Right ventricle myocardium superior (tissue), 1 donor: ENCODE data around the gene SULT4A1. TPM values are rescaled to one million over a fixed set of nuclear protein-coding genes. Genes with fewer than 3 reads are reported as not detected.

ENCODE experiments used
- ATAC-seq: fragments of 200-7000 bp; cut with Tn5 transposase; one replicate; pipeline ENCODE4 v1.9.1; 2020; ENCODE audit warnings: mild to moderate bottlenecking; ENCODE audit not compliant: poor library complexity
- DNase-seq: peaks from one replicate; pipeline ENCODE4 v3.0.0-alpha.2; 2020
- intact Hi-C: fragments of 100-400 bp; cut with DNase I; formaldehyde crosslinking; loops from one replicate; pipeline ENCODE4 v1.11.2; 2022
- total RNA-seq: library from RNA; stranded (reverse); fragmentation: NEBNext Ultra II Directional; extraction: Animal tissue kit (Norgen Biotek cat#: 25700); gene quantifications from one replicate; pipeline ENCODE4 v1.2.1, GENCODE V29; 2021
- donor health status: DM: no; HTN: yes; CAD: no; lungs with severe emphysema.

The SULT4A1 gene
- total RNA-seq, 1 donor from 2014 or later: 0.51 TPM

DNA sequence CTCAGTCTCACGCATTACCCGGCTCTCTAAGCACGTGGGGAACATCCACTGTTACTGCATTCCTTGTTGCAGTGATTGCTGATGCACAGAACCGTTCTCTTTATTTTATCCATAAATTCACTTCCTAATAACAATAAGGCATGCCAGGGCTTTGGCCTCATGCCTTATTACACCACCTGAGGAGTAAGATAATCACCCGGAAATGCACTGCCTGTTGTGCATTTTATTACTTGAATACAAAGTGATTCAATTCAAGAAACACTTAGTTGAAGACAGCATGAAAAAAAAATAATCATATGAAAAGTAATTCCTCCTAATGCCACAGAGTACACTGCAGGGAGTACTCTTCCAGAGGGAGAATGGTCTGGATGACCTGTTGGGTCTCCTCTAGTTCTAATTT lies 69.4 kb downstream of the SULT4A1 start:
- intact Hi-C loops: loop anchor here (10.0 kb wide), 1 partner anchor 398 kb away; no protein-coding TSS in a partner anchor

GRCh38 chr22:43789452-43789851 lies 72.9 kb downstream of the SULT4A1 start:
- DNase-seq: peak; percentile 56
- peak; percentile 91 for ATAC-seq
- intact Hi-C loops: no loop called here

More for the DNA sequence above, 69.4 kb downstream of the SULT4A1 start:
- no peak for ATAC-seq
- no peak for DNase-seq

DNA sequence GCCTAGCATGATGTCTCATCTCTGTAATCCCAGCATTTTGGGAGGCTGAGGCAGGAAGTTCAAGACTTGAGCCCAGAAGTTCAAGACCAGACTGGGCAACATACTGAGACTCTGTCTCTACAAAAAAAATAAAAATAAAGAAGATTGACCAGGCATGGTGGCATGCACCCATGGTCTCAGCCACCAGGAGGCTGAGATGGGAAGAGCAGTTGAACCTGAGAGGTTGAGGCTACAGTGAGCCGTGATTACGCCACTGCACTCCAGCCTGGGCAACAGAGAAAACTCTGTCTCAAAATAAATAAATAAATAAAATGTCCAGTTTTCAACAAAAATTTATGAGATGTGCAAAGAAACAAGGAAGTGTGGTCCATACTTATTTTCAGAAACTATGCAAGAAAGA lies 78.5 kb downstream of the SULT4A1 start:
- DNase-seq (no peak), ATAC-seq (no peak)
- intact Hi-C loops: no loop called here

GRCh38 chr22:43782448-43782847 lies 79.9 kb downstream of the SULT4A1 start:
- DNase-seq: no peak
- intact Hi-C loops: no loop called here
- ATAC-seq: no peak

GRCh38 chr22:43777286-43777685 lies 85.0 kb downstream of the SULT4A1 start:
- DNase-seq (no peak), ATAC-seq (peak; percentile 48)
- intact Hi-C loops: no loop called here

- no peak for ATAC-seq
- DNase-seq: no peak
- intact Hi-C loops: no loop called here
These were observed 86.1 kb downstream of the SULT4A1 start for GRCh38 chr22:43776081-43776670.

Other genes starting within 250 kb of the SULT4A1 start
- 1.7 TPM for gene EFCAB6, start 50.2 kb downstream of the SULT4A1 start, total RNA-seq
- not detected for gene PNPLA5, start 29.5 kb upstream of the SULT4A1 start, total RNA-seq
- gene PNPLA3, start 61.3 kb upstream of the SULT4A1 start, total RNA-seq: 0.22 TPM
- 78.0 TPM for gene SAMM50, start 92.9 kb upstream of the SULT4A1 start, total RNA-seq
- gene PARVB, start 161.8 kb upstream of the SULT4A1 start, total RNA-seq: 194 TPM